Activated naive CD4-positive, alpha-beta T cell treated with anti-CD3 and anti-CD28 coated beads, Interleukin-2, amount 50 U/mL, for 72 hours (primary cell): ENCODE data around the gene RBBP5. TPM values are rescaled to one million over a fixed set of nuclear protein-coding genes. Genes with fewer than 3 reads are reported as not detected.
A peak's percentile ranks its signal among the peaks of the same experiment; 100 is the strongest.

Source experiments
- ATAC-seq, 2 donors: fragments of 150-1000 bp; cut with Tn5 transposase; 2 replicates each; pipeline ENCODE4 v1.10.0; 2021; ENCODE audit warnings: mild to moderate bottlenecking in 2 of 2, moderate library complexity in 2 of 2
- DNase-seq, 2 donors: peaks; one replicate each; pipeline ENCODE4 v3.0.0; 2021 to 2022; ENCODE audit warnings: low spot score in 2 of 2
- H3K27ac Mint-ChIP-seq, 2 donors: one replicate each; pipeline ENCODE4 v1.8.0; 2022; ENCODE audit warnings: mild to moderate bottlenecking in 2 of 2, mixed read lengths in 2 of 2
- H3K36me3 Mint-ChIP-seq, 2 donors: one replicate each; pipeline ENCODE4 v1.8.0; 2022; ENCODE audit warnings: mixed read lengths in 2 of 2
- H3K9me3 Mint-ChIP-seq, 2 donors: one replicate each; pipeline ENCODE4 v1.8.0; 2022; ENCODE audit warnings: mixed read lengths in 2 of 2
- total RNA-seq, 2 donors: library from RNA; stranded (reverse); gene quantifications; one replicate each; pipeline ENCODE4 v1.2.3, GENCODE V29; 2022

The RBBP5 gene
- total RNA-seq, 2 donors from 2014 or later = 19.3 to 24.6 TPM

GRCh38 chr1:205054013-205054412, 67.8 kb downstream of the RBBP5 start:
- ATAC-seq (no peak), DNase-seq (no peak)
- H3K9me3 Mint-ChIP-seq = no peaks in the 10 kb centered on the region

DNA sequence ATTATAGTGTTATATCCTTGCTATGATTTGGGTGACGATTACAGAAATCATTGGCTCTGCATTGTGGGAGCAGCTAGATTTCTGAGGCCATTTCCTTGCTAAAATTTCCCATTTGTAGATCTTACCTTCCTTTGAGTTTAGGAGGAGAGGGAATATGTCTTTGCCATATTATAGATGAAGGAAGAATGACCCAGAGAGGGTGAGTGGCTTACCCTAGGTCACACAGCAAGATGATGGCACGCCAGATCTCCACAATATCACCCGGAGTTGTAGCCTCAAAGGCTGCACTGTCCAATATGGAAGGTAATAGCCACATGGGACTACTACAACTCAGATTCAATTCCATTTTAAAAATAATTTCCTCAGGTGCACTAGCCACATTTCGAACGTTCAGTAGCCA, 68.5 kb downstream of the RBBP5 start:
- ATAC-seq (no peak), DNase-seq (no peak)
- no peaks in the 10 kb centered on the region for H3K36me3 Mint-ChIP-seq
- H3K9me3 Mint-ChIP-seq = no peaks in the 10 kb centered on the region
- H3K27ac Mint-ChIP-seq = peak overlapping the region in 1 of 2 donors; percentile 44

More at GRCh38 chr1:205054013-205054412, 67.8 kb downstream of the RBBP5 start:
- Mint-ChIP-seq H3K36me3 (no peaks in the 10 kb centered on the region), H3K27ac (no peak overlapping the region)

DNA sequence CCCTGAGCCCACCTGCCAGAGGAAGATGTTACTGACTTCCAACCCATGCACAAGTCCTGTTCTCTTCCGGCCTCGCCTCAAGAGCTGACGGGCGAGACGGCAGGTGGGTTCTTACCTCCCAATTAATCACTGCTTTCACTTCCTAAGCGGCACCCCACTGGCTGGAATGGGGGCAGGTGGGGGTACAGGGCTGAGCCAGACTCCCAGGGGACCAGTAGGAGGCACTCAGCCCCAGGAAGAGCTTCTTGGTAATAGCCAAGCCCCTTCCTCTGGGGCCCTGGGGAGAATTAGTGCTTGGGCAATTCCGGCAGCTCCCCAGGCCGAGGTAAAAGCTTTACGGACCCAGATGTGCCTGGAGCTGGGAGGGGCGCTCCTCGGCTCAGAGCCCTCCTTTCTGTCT, 69.1 kb downstream of the RBBP5 start:
- Mint-ChIP-seq H3K9me3 (no peaks in the 10 kb centered on the region), H3K27ac (no peak overlapping the region)
- no peak for ATAC-seq

GRCh38 chr1:205049479-205049878, 72.3 kb downstream of the RBBP5 start:
- ATAC-seq (no peak), DNase-seq (no peak)
- H3K9me3 Mint-ChIP-seq = no peaks in the 10 kb centered on the region
- no peak overlapping the region for H3K27ac Mint-ChIP-seq
- H3K36me3 Mint-ChIP-seq = no peaks in the 10 kb centered on the region

More for the DNA sequence above, 69.1 kb downstream of the RBBP5 start:
- no peak for DNase-seq
- no peaks in the 10 kb centered on the region for H3K36me3 Mint-ChIP-seq

DNA sequence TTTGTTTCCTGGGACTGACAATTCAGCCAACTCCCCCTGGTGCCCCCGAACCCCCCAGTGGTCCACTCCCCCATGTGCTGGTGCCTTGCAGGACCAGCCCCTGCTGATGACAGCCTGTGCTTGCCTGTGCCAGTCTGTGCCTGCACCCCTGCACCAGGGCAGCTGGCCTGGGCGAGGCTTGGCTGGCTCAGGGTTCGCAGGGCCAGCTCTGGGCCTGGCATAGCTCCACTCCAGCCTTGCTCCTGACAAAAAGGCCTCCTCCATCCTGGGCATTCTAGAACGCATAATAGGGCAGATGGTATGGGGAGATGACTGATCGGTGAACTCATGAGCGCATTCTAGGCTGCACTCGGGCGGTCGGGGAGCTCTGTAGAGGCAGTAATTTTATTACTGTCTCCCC, 73.4 kb downstream of the RBBP5 start:
- DNase-seq = no peak
- ATAC-seq = no peak
- no peaks in the 10 kb centered on the region for H3K36me3 Mint-ChIP-seq
- no peak overlapping the region for H3K27ac Mint-ChIP-seq
- H3K9me3 Mint-ChIP-seq = no peaks in the 10 kb centered on the region

DNA sequence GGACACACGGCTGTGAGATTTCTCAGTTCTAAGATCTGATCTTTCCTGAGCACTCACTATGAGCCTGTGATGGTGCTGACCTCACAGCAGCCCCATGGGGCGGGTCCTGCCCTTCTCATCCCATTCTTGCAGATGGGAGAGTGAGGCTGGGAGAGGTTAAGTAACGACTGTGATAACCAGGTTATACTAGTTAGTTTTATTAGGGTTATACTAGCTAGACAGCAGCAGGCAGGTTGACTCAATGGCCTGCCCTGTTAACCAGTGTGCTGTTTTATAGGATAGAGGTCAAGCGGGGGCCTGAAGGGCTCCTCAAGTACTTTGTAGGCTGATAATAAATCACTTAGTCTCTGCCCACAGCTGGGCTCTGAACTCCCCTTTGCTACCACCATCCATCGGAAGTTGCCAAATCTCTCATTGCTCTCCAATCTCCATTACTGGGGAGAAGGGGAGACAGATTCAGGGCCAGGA, 74.0 kb downstream of the RBBP5 start:
- no peak for DNase-seq
- no peak overlapping the region for H3K27ac Mint-ChIP-seq
- no peak for ATAC-seq
- no peaks in the 10 kb centered on the region for H3K36me3 Mint-ChIP-seq
- H3K9me3 Mint-ChIP-seq = no peaks in the 10 kb centered on the region

- Mint-ChIP-seq H3K36me3 (no peaks in the 10 kb centered on the region), H3K27ac (no peak overlapping the region), H3K9me3 (no peaks in the 10 kb centered on the region)
- DNase-seq = no peak
- ATAC-seq = no peak
Observed at GRCh38 chr1:205046870-205047269, 74.9 kb downstream of the RBBP5 start.

DNA sequence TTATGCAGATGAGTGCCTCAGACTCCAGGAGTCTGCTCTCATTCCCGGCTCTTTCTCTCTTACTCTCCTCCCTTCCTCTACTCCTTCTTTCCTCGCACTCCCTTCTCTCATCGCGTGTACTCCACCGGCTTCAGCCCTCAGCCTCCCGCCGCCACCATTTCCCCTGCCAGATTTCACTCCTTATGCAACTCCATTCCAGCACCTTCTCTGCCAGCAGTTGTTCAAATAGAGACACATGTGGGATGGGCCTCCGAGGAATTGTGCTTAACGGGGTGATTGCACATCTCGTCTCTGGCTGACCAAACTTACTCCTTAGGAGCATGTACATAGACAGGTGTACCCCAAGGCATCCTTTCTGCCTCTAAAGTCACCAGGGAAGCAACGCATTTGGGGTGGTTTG, 76.6 kb downstream of the RBBP5 start:
- H3K27ac Mint-ChIP-seq = no peak overlapping the region
- no peaks in the 10 kb centered on the region for H3K36me3 Mint-ChIP-seq
- no peaks in the 10 kb centered on the region for H3K9me3 Mint-ChIP-seq
- DNase-seq = no peak
- no peak for ATAC-seq

DNA sequence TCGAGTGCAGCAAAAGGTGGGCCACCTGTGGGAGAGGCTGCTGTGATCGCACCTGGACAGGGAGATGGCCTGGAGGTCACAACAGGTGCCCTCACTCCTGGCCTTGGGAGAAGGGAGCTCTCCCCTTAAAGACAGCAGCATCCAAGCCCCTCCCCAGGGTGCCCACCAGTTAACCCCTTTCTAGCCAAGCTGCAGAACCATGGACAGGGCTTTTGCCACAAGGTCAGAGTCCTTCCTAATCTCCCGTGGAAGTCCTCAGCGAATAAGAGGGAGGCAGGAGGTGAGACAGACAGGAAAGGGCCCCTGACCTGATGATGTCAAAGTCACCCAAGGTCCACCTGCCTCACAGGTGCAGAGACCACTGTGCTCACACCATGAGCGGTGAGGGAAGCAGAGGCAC, 77.0 kb downstream of the RBBP5 start:
- no peaks in the 10 kb centered on the region for H3K36me3 Mint-ChIP-seq
- no peaks in the 10 kb centered on the region for H3K9me3 Mint-ChIP-seq
- DNase-seq (no peak), ATAC-seq (no peak)
- no peak overlapping the region for H3K27ac Mint-ChIP-seq

DNA sequence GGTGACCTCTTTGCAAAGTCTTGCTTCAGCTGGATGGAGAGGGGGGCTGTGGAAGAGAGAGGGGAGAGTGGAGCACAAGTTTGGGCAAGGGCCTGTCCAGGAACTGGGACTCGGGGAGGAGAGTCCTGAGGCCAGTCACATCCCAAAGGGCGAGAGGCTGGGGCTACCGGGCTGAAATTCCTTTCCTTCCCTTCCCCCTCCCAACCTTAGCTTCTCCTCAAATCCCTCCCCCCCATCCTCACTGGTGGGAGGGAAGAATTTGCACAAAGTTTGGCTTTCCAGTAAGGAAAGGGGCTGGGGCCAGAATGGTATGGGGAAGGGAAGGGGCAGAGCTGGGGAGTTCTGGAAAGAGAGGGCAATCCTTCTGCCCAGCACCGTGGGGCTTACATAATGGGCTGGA, 77.9 kb downstream of the RBBP5 start:
- no peak overlapping the region for H3K27ac Mint-ChIP-seq
- no peaks in the 10 kb centered on the region for H3K9me3 Mint-ChIP-seq
- ATAC-seq (no peak), DNase-seq (no peak)
- H3K36me3 Mint-ChIP-seq = no peaks in the 10 kb centered on the region

DNA sequence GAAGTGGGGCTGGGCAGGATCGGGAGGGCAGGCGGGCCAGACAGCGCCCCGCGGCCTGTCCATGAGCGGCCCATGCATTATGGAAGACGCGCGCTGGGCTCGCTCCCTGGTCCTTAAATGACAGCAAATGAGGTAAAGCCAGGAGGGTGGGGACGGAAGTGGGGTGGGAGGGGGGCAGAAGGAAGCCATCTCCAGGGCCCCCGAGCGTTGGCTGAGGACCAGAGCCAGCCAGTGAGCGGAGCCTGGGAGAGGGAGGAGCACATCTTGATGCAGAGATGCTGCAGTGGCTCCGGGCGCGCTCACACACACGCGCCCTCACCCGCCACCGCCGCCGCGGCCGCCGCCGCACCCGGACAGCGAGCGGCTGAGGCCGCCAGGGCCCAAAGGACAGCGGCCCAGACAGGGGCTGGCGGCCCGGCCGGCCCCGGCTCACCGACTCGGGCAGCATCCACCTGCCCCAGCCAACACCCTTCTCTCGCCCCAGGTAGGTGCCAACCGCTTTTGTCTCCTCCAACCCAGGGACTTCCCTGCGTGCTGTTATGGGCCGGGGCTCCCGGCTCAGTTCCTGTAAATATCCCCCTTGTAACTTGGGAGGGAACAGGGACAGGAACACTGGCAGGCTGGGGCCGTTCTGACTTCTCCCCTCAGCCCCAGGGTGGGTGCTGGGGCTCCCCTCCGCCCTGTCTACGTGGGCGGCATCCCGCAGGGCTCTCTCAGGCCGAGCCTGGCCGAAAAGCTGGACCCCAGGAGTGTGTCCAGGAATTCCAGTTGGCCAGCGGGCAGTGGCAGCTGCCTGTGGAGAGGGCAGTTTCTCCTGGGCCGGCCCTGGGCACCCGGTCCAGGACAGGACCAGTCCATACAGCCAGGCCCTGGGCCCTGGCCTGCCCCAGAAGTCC, 78.6 kb downstream of the RBBP5 start, which contains the start of gene CNTN2:
Gene CNTN2, plus strand, starts transcription at position 302 of the 896 bp plus-strand sequence. CDS start 9,974 bp downstream, outside the sequence.
- ATAC-seq (no peak), DNase-seq (no peak)
- Mint-ChIP-seq H3K27ac (no peak within 1 kb of the TSS), H3K9me3 (no peaks in the 10 kb centered on the region), H3K36me3 (no peaks in the 10 kb centered on the region)

DNA sequence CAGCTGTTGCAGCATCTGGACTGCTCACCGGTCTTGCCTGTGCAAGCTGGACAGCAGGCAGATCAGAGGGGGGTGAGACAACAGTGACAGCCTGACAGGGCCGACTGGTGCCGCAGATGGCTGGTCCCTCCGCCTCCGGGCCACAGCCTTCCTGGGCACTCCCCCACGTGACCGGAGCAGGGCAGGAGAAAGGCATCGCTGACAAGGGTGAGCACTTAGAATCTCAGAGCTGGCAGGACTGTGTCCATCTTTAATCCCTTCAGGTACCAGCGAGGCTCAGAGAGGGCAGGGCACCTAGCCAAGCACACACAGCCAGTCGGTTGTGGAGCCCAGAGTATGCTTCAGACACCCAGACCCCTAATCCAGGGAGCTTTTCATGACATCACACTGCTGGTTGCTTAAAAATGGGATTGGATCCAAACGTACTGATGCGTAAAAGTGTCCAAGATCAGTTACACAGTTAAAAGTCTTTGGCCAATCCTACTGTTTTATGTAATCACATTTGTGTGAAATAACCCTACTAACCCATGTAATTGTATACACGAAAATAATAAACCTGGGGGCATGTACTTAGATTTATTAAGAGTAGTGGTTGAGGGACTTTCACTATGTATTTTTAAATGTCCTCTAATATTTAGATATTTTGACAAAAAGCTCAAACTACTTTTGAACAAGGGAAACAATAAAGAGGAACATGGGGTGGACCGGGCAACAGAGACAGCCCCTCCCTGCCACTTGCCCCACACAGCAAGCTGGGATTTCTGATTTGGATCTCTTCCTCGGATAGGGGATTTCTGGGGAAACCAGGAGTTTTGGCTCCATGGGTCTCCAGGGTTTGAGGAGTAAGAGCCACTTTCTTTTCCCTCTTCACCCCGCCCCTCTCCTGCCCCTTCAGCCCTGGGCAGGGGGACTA, 79.5 kb downstream of the RBBP5 start:
- H3K27ac Mint-ChIP-seq = no peak overlapping the region
- DNase-seq = no peak

GRCh38 chr1:205041001-205041715, 80.6 kb downstream of the RBBP5 start:
- H3K9me3 Mint-ChIP-seq = no peaks in the 10 kb centered on the region
- no peak for DNase-seq
- H3K27ac Mint-ChIP-seq = no peak overlapping the region
- H3K36me3 Mint-ChIP-seq = no peaks in the 10 kb centered on the region
- ATAC-seq = no peak

More for the DNA sequence above, 79.5 kb downstream of the RBBP5 start:
- no peaks in the 10 kb centered on the region for H3K36me3 Mint-ChIP-seq
- ATAC-seq = no peak
- no peaks in the 10 kb centered on the region for H3K9me3 Mint-ChIP-seq

GRCh38 chr1:205038132-205038786, 83.5 kb downstream of the RBBP5 start:
- Mint-ChIP-seq H3K27ac (no peak overlapping the region), H3K9me3 (no peaks in the 10 kb centered on the region), H3K36me3 (no peaks in the 10 kb centered on the region)
- DNase-seq = no peak
- no peak for ATAC-seq

- ATAC-seq = no peak
- Mint-ChIP-seq H3K36me3 (no peaks in the 10 kb centered on the region), H3K9me3 (no peaks in the 10 kb centered on the region), H3K27ac (no peak overlapping the region)
- DNase-seq = no peak
Observed at GRCh38 chr1:205037539-205037938, 84.2 kb downstream of the RBBP5 start.
